Suppressor macrophage (primary cell): Measurements from ENCODE around the gene TRNP1.

ENCODE experiments used
- DNase-seq, 4 experiments: peaks; one replicate each; pipeline ENCODE4 v3.0.0-alpha.2; 2020 to 2022

Gene TRNP1

DNA sequence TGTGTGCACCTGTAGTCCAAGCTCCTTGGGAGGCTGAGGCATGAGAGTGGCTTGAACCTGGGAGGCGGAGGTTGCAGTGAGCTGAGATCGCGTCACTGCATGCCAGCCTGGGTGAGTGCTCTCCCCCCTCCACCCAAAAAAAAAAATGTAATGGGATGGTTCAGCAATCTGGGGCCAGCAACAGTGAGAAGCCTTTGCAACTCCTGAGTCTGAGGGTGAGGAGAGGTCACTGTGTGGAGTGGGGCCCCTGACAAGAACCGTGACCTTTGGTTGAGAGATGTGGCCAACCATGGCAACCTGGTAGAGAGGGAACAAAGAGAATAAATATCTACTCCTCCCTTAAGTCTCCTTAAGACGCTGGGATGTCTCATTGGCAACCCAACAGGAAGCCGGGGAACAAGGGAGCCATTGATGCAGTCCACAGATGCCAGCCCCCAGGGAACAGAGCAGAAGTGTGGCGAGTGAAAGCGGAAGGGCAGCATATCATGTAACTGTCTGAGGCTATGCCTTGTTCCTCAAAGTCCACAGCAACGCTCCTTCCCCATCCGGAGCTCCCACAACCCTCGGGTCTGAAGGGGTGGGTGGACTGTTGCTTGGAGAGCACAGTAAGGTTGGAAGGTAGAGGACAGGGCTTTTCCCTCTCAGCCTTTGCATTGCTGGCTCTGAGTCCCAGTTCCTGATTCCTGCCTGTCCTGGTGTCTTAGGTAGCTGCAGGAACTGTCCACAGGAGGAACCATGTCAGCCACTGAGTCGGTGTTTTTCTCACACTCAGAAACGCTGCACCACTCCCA is 8.3 kb downstream of the TRNP1 start:
- peak; percentile 94 to 98 (median 96) for DNase-seq

GRCh38 chr1:27003745-27004470 is 10.4 kb downstream of the TRNP1 start:
- DNase-seq = no peak

DNA sequence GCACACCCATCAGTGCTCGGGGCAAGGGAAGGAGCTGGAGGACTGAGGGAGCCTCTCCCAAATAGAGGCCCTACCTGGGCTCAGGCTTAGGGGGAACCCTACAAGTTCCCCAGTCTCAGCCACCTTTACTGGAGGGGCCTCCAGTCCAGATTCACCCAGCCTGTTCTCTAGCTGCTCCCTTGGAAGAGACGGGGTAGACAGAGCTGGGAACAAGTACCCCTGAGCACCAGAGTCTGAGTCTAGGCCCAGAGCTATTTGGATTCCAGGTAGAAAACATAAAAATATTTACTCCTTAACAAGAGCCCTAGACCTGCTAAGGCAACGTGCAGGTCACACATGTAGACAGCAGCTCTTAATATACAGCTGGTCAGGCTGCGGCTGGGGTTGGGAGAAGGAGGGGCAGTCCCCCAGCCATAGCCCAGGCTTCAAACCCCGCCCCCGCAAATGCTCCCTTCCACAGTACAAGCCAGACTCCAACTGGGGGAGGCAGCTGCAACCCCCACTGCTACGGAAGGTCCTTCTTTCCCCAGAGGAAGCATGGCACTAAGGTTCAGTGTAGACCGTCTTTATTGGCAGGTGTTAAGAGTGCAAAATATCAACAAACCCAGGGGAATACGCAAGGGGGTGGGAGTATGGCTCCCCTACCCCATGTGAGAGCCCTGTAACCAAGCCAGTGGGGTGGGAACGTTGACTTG is 11.1 kb downstream of the TRNP1 start:
- DNase-seq = no peak

- no peak for DNase-seq
These were observed 11.7 kb downstream of the TRNP1 start for GRCh38 chr1:27005166-27005530.

DNA sequence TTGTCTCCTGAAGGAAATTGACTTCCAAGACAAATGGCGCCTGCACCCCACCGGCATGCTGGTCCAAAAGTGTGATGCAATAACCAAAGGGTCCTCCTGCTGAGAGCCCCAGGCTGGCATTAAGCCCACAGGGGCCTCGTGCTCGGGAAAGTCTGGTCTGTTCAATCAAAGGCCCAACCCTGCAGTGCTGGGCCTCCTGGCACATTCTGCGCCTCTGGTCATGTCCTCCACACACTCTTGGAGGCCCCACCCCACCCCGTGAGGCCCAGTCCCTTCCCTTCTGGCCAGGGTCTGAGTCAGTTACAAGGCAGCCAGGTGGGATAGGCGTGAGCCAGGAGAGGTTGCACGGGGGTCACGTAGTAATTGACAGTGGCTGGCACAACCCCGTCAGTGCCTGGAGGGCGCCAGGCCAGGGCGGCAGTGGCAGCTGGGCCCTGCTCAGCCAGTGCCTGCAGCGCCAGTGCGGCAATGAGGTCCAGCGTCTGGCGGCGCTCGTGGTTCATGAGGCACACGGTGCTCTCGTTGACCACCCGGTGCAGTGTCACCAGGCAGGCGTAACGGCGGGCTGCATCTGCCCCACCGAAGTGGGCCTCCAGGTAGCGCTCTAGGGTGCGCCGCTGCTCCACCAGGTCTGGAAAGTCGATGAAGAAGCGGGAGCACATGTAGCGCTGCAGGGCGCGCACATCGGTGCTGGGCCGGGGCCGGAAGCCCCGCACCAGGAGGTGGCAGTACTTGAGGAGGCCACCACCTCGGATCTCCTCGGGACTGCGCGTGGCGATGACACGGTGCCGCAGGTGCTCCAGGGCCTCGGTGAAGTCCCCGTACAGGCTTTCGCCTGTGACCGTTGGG is 12.4 kb downstream of the TRNP1 start:
- DNase-seq = no peak

- no peak for DNase-seq
These were observed 13.2 kb downstream of the TRNP1 start for GRCh38 chr1:27006683-27007082.

DNA sequence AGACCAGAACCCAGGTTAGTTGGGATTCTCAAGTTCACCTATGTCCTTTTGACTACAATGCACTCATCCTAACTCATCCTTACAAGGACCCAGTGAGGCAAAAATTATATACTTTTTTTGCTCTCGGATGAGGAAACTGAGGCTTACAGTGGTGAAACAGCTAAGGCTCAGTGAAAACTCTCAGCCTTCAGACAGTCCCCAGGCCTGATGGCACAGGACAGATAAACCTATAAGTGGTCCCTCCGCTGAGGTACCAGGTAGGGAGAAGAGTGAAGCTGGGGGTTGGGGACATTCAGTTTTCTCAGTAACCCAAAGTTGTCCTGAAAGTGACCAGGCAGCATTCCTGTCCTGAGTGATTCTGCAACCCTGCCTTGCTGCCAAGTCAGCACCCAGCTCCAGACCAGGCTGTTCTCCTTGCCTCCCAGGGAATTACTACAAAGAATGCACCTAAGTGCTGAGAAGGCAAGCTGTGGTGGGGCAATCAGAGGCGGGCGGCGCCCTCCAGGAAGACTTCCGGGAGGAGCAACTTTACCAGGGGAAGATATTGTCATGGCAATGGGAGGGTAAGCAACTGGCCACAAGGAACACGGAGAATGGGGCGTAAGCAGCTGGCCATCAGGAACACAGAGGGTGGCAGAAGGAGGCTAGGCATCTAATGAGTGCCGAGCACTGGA is 14.6 kb downstream of the TRNP1 start:
- no peak for DNase-seq

GRCh38 chr1:27009601-27010197 is 16.2 kb downstream of the TRNP1 start:
- DNase-seq = no peak

DNA sequence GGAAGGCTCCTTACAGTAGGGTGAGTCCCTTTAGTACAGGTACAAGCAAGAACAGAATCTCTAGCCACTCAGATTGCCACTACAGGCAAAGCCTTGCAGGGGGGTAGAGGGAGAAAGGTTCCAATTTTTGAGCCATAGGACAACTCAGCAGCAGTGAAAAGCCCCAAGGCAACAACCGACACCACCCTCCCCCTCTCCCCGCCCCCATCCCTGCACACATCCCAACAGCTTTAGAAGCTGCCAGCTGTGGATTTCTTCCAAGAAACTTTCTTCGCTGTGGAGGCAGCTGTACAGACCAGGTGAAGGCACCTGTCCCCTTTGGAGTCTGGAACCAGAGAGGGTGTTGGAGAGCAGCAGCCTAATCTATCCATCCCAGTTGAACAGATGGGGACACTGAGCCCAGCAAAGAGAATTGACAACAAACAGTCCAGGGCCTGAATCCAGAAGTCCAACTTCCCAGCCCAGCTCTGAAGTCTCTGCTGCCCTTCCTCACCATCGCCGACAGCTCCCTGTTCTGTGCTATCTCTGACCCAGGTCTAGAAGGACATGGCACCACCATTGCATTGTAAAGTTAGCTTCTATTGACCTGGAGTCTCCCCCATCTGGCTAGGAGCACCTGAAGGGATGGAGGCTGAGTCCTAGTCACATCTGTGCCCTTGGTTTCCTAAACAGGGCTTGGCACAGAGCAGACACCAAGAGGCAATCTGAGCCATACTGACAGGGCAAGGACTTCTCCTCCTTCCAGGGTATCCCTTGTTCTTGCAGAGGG is 16.9 kb downstream of the TRNP1 start:
- no peak for DNase-seq

DNA sequence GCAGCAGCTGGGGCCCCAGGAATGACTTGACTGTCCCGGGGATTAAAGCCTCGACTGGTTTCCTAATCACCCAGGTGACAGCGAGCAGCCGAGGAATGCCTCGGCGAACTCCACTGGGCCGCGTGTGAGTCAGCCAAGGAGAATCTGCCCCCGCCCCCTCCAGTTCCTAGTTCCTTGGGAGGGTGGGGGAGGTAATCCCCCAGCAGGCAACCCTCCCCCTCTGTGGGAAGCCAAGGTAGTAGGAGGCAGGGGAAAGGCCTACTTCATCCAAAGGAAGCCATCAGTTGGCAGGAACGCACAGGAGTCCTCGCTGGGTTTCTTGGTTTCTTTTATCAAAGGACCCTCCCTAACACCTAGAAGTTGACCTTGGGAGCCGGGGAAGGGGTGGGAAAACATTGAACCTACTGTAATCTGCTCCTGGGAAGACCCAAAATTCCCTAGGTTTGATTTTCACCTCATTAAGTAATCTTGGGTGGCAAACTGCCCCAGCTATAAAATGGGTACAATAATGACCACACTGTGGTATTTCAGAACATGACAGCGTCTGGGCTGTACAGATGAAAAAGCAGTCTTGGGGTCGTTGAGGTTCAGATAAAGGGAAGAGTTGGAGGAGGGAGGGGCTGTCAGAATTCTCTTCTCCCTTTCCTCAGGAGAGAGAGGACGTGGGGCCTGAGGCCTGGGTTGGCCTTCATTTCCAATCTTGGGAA is 17.7 kb downstream of the TRNP1 start:
- DNase-seq = peak in 1 of 4 experiments; percentile 34

DNA sequence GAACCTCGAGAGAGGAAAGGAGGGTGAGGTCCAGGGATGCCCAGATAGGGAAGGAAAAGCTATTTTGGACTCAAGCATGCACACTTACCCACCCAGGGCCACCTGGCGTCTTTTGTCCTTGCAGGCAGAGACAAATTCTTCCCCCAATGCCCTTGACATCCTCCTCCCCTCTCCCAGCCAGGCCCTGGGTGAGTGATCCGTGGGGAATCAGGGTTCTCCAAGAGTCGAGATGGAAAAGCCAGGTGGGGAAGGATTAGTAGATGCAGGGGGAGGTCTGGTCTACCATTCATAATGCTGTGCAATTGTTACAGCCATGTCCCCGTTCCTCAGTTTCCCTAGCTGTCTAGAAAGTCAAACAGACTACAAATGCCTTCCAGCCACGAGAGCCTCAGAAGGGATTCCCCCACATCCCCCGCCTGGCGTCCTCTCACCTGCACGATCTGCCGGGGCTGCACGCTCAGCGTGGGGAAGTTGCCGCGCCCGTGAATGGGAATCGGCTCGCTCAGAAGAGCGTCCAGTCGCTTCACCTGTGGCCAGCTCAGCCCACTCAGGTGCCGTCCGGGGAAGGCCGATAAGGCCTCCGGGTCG is 18.6 kb downstream of the TRNP1 start:
- DNase-seq = no peak

GRCh38 chr1:27015260-27015659 is 21.8 kb downstream of the TRNP1 start:
- DNase-seq = peak in 3 of 4 experiments; percentile 50 to 58 (median 51)

- no peak for DNase-seq
These were observed 22.9 kb downstream of the TRNP1 start for GRCh38 chr1:27016376-27016775.

GRCh38 chr1:27017207-27017606 is 23.7 kb downstream of the TRNP1 start:
- no peak for DNase-seq

DNA sequence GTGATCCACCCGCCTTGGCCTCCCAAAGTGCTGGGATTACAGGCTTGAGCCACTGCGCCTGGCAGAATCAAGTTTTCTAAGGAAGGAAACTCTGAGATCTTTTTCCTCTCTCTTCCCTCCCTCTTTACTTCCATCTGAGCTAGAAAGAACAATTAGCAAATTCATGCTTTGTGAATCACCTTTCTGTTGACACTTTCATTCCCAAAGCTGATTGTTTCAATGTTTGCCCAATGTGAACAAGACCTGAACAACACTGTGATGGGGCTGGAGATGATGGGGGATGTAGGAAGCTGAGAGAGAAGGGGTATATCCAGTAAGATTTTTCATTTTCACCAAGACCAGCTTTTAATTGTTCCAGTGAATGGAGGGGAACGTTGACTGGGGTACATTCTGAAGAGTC is 24.8 kb downstream of the TRNP1 start:
- no peak for DNase-seq

DNA sequence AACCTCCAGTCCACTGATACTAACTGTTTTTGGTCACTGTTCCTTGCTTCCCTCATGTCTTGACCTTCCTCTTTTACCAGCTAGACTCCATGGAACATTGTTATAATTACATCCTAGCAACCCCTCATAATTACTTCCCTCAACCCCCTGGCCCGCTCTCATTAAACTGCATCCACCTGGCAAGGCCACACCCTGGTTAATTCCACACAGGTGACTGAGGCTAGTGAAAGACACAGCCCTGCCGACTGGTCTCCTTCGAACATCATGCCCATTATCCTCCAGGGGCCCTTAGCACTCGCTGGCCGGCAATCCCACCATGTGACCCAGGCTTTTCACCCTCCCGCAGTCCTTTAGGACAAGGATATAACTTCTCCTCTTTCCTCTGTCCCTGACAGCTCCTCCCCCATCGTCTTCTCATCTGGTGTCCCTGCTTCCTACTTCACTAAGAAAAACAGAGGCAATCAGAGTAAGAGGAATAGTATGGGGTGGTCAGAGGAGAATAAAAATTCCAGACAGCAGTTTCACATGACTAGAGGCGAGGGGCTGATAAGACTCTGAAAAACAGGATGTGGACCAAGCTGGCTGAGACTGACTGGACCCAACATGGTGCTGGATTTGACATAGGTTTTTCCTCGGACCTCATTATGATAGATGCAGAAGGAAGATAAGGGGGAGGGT is 28.0 kb downstream of the TRNP1 start:
- no peak for DNase-seq

- no peak for DNase-seq
These were observed 32.2 kb downstream of the TRNP1 start for GRCh38 chr1:27025718-27026117.

DNA sequence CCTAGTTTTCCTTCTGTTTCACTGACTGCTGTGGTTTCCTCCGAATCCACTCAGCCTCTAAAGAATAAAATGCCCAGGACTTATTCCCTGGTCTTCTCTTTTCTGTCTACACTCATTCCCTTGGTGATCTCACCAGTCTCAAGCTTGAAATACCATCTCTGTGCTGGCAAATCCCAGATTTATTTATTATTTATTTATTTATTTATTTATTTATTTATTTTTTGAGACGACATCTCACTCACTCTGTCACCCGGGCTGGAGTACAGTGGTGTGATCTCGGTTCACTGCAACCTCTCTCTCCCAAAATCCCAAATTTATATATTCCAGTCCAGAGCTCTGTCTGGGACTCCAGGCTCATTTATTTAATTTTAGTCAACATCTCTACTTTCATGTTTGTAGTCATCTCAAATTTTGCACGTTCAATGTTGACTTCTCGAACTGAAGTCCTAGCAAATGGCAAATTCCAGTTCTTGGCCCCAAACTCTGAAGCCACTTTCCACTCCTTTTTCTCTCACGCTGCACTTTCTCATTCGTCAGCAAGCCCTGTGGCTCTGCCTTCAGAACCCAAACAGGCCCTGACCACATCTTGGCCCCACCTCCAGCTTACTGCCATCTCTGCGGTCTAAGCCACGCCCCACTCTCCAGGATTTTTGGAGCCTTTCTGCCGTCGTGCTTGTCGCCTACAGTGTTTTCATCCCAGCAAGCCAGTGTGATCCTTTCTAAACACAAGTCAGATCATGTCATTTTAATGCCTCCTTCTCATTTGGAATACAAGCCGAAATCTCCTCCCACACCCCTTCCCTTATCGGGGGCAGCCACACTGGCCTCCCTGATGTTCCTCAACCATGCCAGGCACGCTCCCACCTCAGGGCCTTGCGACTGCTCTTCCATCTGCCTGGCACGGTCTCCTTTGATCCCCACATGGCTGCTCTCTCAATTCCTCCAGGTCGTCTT is 33.4 kb downstream of the TRNP1 start:
- DNase-seq = no peak
